AG04449 (cell line): ENCODE measurements around the gene FAM118B.
A peak's percentile ranks its signal among the peaks of the same experiment; 100 is the strongest.

Source experiments
- CTCF ChIA-PET: fragments of 350-600 bp; formaldehyde crosslinking; extraction: SDS; loops from one replicate; lab custom pipeline; 2021; ENCODE audit warnings: antibody characterized with exemption; lab: Yijun Ruan, JAX
- POLR2A ChIA-PET: fragments of 400-600, 350-600 bp; formaldehyde crosslinking; extraction: SDS; loops from one replicate; lab custom pipeline; 2020; ENCODE audit warnings: antibody characterized with exemption, inconsistent platforms; lab: Yijun Ruan, JAX
- DNase-seq: peaks from one replicate; pipeline ENCODE4 v3.0.0-alpha.2; 2010; ENCODE audit warnings: low read depth, low spot score
- H3K4me3 ChIP-seq: 2 replicates; pipeline ENCODE4 v1.5.1; 2011; ENCODE audit warnings: low read depth, mild to moderate bottlenecking, control low read depth, low read length
- CTCF ChIP-seq: IDR thresholded peaks from one replicate; pipeline ENCODE4 v1.5.1; 2011; ENCODE audit warnings: mild to moderate bottlenecking, moderate library complexity, low read length, control low read depth, inconsistent platforms; ENCODE audit not compliant: insufficient read depth; ENCODE audit errors: missing control alignments

FAM118B gene

GRCh38 chr11:126280595-126280994, 69.0 kb downstream of the FAM118B start:
- no peak for TF ChIP-seq CTCF
- ChIA-PET CTCF (interaction anchor here (1.0 kb wide), 1 partner anchor 11 kb away, joined by 3 read pairs; no protein-coding TSS in a partner anchor), POLR2A (no interaction called here)
- no peak for DNase-seq
- no peak overlapping the region for H3K4me3 ChIP-seq

GRCh38 chr11:126281245-126281644, 69.7 kb downstream of the FAM118B start:
- no peak for TF ChIP-seq CTCF
- ChIA-PET CTCF (interaction anchor here (1.0 kb wide), 1 partner anchor 12 kb away, joined by 3 read pairs; no protein-coding TSS in a partner anchor), POLR2A (interaction anchor here (1.4 kb wide), 1 partner anchor 12 kb away, joined by 5 read pairs; the partner anchor contains the start of genes FOXRED1 and SRPRA)
- H3K4me3 ChIP-seq = no peak overlapping the region
- DNase-seq = no peak

GRCh38 chr11:126281666-126282175, 70.1 kb downstream of the FAM118B start:
- DNase-seq = no peak
- no peak overlapping the region for H3K4me3 ChIP-seq
- ChIA-PET CTCF (interaction anchor here (0.9 to 1.0 kb wide), 2 partner anchors 12 kb away, joined by 3 read pairs; partner anchors contain the start of gene FOXRED1), POLR2A (interaction anchor here (1.4 kb wide), 1 partner anchor 13 kb away, joined by 5 read pairs; the partner anchor contains the start of genes FOXRED1 and SRPRA)
- no peak for TF ChIP-seq CTCF

GRCh38 chr11:126282361-126282735, 70.8 kb downstream of the FAM118B start:
- TF ChIP-seq CTCF = no peak
- ChIA-PET POLR2A (interaction anchor here (1.4 kb wide), 1 partner anchor 14 kb away, joined by 5 read pairs; the partner anchor contains the start of genes FOXRED1 and SRPRA), CTCF (interaction anchor here (0.6 to 0.9 kb wide), 2 partner anchors 13 to 645 kb away, joined by 3 read pairs; partner anchors contain the start of gene FOXRED1)
- H3K4me3 ChIP-seq = peak overlapping the region; percentile 69
- no peak for DNase-seq

- H3K4me3 ChIP-seq = peak within 1 kb of the TSS; percentile 69
- ChIA-PET POLR2A (no interaction called here), CTCF (interaction anchor here (0.6 to 0.9 kb wide), 4 partner anchors 10 to 646 kb away, joined by 3 read pairs; partner anchors contain the start of gene FOXRED1)
- no peak for TF ChIP-seq CTCF
- no peak for DNase-seq
These were observed 71.4 kb downstream of the FAM118B start, which contains the start of gene TIRAP for GRCh38 chr11:126282736-126283591. Gene TIRAP (plus strand): TSS chr11:126283093. CDS start chr11:126290895, 7,802 bp downstream.
